GM19238 (cell line): ENCODE results near the gene SYNE1.

Experiments
- DNase-seq: peaks from one replicate; pipeline ENCODE4 v3.0.0; 2011; ENCODE audit warnings: low spot score; ENCODE audit not compliant: insufficient read length

Gene SYNE1

DNA sequence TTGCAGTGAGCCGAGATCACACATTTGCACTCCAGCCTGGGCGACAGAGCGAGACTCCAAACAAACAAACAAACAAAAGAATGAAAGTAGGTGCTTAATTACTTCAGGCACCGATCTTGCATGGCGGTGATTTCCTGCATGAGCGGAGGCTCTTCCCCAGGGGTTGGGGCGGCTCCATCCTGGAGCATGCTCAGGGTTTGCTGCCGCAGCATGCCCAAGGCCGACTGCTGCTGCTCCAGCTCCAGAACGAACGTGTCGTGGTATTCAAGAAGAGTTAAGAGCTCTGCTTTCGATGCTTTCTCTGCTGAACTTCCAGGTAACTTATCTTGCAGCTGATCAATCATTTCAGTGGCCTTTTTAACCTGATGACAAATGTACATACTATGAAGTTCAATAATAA is 313.8 kb downstream of the SYNE1 start:
- no peak for DNase-seq

DNA sequence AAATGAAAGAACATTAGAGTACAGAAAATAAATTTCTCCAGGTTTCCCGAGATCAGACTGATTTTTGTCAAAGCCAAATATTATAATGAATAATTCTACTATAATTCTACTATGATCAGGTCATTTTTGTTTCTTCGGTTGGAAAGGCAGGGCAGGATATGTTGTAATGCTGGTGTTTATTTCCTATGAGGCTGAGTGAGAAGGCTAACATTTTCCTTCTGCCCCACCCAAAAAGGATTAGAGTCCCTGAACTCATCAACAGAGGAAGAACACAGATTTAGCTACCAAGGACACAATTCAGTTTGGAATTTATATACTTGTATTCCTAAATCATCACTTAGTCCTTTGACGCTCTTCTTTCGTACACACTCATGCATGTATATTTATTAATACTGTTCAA is 318.9 kb downstream of the SYNE1 start:
- no peak for DNase-seq

DNA sequence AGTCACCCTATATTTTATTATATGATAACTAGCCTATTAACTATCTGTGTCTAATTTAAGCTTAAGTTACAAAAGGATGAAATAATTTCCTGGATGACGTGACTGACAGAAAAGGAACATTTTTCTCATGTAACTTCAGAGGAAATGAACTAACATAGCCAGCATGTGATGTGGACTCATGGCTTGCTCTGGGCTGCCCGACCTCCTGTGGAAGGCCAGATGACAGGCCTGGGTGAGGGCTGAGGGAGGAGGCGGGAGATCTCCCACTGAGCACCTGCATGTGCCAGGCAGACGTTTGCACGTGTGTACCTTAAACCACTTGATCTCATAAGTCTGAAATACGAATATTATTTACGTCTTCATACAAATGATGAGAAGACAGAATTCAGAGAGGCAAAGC is 321.1 kb downstream of the SYNE1 start:
- DNase-seq = no peak

DNA sequence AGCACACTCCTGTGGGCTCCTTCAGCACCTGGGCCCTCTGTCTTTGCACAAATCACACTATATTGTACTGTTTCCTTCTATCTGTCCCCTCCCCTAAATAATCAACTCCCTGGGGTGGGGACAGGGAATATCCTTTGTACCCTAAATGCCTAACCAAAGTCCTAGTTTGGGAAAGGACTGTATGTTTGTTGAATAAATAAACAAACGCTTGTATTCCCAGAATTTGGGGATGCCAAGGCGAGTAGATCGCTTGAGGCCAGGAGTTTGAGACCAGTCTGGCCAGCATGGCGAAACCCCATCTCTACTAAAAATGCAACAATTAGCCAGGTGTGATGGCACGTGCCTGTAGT is 322.7 kb downstream of the SYNE1 start:
- no peak for DNase-seq

DNA sequence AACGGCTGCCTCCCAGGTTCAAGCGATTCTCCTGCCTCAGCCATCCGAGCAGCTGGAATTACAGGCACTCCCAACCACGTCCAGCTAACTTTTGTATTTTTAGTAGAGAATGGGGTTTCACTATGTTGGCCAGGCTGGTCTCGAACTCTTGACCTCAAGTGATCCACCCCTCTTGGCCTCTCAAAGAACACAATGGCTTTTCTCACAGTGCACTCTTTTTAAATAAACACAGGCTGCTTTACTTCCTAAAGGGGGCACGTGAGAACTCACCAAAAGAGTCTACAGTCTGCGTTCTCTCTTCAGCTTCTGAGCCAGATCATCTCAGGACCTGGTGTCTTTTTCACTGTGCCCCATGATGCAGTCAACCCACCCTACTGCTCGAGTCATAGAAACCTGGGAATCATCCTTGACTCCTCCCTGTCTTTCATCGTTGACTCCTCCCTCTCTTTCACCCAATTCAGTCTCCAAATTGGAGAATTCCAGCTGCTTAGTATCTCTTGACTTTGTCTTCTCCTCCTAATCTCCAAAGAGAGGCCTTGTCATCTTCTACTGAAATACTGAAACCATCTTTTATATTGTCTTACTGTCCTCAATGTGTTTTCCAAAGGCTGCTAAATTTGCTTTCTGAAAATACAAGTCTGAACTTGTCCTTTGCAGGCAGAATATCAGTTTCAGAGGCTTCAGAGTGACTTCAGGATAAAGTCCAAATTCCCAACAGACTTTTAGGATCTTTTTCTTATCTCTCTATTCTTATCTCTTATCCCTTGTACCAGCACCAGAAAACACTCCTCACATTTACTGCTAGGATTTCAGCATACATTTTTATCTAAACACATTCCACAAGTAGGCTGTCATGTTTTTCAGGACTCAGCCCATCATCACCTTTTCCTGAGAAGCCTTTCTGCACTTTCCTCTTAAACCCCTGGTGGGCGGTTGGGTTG is 323.4 kb downstream of the SYNE1 start:
- no peak for DNase-seq

DNA sequence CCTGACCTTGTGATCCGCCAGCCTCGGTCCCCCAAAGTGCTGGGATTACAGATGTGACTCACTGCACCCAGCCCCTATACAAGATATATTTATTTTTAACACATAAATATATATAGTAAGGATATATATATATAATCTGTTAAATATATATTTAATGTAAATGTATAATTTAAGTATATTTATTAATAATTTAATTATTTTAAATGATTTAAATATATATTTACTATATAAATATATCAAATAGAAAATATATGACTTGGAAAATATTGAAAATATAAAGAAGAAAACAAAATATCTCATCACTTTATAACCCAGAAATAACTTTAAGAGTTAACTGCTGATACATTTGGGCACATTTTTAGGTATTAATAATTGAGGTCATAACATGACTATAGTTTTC is 324.7 kb downstream of the SYNE1 start:
- no peak for DNase-seq

DNA sequence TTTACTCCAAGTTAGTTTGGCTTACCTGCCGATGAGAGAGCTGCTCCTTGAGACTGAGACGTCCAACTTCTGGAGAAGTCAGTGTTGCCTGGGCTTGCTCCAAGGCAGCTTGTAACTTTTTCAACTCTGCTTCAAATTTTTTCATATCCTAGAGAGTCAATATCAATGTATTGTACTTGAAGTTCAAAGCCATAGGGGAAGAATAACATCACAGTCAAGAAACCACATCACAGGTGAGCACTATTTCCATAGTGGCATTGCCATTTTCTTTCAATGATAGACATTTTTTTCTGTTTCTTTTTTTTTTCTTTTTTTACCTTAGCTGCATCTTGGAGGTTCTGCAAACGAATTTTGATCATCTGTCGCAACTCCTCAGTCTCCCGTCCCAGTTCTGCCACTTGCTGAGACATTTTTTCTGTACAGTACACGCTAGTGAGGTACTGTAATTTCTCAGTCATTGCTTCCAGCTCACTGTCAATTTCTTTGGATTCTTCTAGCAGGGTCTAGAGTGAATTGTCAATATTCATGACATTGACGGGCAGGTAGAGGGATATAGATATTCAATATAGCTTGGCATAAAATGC is 326.7 kb downstream of the SYNE1 start:
- DNase-seq = no peak

DNA sequence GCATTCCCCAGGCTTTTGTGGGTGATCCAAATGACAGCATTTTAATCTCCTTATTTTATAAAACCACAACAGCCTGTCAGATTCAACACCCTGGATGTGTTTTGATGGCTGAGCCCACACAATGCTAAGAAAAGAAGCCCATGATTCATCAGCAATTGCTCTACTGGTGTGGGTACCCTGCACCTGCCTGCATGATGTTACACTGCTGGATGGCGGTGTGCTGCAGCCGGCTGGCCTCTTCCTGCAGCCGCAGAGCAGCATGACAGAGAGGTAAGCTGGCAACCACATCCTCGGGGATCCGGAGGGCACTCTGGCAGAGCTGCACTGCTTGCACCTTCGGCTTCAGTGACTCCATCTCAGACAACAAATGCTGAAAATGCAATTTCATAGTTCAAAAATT is 327.5 kb downstream of the SYNE1 start:
- no peak for DNase-seq

DNA sequence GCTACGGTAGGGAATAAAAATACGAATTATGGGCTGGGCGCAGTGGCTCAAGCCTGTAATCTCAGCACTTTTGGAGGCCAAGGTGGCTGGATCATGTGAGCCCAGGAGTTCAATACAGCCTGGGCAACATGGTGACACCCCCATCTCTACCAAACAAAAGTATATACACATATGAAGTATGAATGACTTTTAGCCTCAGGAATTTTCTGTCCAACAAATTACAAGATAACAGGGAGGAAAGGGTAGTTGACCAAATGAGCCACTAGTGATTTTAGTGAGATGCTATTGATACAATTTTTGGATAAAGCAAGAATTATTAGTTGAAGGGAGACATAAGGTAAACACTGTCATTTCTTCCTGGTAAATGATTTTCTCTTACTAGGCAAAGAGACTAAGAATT is 328.2 kb downstream of the SYNE1 start:
- DNase-seq = no peak

DNA sequence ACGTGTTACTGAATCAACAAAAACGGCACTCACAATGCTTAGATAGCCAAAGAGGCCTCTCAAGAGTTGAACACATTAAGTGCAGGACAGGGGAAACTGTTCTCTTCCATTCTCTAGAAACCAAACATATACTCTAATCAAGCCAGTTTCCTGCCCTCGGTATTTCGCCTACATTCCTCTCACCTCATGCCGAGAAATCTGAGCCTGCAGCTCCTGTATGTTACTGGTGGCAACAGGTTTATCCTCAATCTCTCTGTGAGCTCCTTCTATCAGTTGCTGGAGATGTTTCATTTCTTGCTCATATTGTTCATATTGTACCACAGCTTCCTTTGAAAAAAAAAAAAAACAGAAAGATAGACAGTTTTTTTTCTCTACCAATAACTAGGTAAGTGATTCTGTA is 328.9 kb downstream of the SYNE1 start:
- no peak for DNase-seq

DNA sequence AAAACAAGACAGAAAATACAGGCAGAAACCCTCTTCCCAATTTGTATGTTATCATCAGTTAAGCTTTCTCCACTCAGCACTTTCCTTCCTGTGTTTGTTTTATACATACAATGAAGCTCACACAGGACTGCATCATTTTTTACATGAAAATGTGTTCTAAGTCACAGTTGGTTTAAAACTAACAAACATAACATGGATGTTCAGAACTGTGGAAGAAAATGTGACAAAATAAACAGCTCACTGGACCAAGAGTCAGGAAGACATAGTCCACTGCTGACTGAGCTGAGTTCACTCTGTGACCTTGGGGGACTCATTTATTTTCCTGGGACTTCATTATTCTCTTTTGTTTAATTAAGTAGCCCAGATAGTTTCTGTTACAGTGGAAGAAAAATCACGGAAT is 331.5 kb downstream of the SYNE1 start:
- no peak for DNase-seq

DNA sequence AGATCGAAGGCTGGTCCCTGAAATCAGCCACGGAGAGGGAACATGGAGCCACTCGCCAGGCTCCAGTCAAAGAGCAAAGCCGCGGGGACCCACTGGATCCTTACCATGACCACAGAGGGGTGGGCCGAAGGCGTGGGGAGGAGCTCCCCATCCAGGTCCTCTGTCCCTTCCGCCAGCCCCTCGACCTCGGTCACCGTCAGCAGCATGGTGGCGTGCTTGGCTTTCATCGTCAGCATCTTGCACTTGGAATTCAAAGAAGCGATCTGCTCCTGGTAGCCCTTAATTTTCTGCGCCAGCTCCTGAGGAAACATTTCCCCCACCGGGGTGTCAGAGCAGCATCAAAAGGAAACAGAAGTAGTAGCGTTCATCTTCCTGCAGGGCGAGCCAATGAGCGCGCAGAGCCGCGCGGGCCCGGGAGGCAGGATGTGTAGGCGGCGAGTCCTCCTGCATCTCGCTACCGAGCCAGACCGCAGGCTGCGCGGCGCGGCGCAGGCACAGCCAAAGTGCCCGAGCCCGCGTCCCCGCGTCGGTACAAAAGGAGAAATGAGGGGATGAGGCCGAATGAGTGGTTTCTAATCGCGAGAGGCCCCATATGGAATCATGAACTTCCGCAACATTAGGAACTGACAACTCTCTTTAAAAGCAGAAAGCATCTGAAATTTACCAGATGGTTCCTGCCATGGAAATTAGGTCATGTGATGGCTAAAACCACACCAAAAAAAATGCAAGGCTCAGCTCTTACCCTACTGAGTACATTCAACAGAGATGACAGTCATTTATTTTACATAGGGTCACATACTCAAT is 335.2 kb downstream of the SYNE1 start:
- peak; percentile 47 for DNase-seq

DNA sequence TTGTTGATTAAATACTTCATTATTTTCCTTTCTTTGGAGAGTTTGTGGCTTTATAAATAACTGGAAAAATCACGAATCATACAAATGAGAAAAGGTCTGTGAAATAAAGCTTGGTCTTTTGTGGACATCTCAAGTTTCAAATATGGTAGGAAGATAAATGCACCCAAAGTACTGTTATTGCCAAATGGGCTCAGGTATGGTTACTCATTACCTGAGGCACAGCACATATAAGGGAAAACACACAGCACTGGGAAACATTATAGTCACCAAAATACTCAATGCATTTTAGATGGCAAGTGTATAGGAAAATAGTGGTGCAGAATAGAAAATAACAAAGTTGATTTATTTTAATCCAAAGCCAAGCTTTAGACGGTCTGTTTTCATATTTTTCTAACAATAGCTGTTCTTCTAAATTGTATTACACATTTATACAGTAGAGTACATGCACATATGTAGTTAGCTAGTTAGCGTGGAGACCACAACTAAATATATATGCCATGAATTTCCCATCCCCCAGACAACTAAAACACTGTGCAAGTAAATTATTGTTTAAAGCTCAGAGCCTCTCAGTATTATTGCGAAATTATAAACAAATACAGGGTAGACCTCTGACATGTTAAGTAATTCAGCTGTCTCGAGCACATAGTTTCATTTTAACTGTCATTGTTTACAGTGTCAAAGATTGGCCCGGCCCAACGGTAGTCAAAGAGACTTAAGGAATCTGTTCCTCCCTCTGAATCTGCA is 336.0 kb downstream of the SYNE1 start:
- DNase-seq = no peak

DNA sequence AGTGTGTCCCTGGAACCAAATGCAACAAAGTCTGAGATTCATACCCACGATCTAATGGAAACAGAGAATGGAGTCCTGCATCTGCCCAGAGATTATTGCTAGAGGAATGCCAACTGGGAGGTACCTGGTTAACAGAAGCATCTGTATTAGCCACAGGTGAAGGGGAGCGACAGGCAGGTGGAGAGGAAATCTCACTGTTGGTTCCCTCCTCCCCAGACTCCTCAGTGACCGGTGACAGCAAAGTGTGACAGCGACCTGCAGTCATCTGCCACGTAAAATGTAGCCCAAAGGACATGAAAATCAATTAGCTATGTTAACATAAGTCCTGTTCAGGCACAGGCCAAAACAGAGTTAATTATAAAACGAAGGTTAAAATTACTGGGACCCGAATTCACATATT is 336.6 kb downstream of the SYNE1 start:
- DNase-seq = no peak

DNA sequence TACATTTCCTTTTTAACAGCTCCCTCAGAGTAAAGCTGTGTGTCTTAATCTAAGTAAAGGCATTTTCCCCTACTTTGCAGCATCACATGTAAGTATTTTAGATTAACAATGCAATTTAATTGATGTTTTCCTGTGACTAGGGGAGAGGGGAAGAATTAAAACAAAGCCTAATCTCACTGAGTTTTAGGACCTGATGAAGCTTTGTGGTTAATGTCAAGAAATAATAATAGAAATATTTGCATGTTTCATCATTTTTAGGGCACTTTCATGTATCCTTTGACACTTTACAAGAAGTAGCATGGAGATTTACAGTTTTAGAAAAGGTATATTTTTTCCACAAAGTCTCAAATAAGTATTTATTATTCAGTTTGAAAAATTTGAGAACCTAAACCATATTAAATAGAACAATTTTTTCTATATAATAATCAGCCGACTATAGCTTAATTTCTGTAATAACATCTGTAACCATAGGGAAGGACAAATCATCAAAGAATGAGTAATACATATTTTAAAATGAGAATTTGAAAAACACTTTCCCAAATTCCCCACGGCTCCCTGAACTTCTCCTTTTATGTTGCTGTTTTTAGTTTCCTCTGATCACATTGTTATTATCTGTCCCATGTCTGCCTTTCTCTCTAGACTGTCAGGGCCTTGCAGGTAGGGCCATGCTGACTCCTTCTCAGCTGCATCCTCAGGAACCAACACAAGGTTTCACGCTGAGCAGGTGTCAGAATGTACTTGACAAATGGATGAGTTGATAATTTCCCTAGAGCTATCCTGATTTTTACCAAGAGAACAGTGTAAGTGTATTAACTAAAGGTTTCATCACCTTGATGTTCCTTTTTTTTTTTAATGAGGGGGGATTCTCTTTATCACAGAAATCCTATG is 338.1 kb downstream of the SYNE1 start:
- DNase-seq = no peak

DNA sequence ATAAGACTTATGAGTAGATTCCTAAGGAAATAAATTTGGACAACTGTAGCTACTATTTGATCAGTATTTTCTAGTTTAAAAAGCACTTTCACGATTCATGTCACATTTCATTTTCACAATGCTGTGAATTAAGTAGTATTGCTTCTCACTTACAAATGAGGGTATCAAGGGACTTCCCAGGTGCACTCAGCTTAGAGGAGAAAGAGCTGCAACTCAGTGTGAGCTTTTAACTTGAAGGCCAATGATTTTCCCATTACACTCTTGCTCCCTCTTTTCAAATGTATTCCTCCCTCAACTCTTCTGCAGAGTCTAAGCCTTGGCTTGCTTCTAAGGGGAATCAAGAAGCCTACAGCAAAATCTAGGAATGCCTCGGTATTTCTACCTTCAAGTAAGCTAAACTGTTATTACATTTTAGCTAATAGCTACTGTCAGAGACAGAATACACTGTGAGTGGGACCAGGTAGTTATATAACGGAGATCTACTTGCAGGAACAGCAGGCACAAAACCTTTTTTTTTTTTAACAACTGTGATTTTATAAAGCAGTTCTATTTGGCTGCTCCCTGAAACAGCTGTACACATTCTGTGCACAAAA is 339.0 kb downstream of the SYNE1 start:
- no peak for DNase-seq

DNA sequence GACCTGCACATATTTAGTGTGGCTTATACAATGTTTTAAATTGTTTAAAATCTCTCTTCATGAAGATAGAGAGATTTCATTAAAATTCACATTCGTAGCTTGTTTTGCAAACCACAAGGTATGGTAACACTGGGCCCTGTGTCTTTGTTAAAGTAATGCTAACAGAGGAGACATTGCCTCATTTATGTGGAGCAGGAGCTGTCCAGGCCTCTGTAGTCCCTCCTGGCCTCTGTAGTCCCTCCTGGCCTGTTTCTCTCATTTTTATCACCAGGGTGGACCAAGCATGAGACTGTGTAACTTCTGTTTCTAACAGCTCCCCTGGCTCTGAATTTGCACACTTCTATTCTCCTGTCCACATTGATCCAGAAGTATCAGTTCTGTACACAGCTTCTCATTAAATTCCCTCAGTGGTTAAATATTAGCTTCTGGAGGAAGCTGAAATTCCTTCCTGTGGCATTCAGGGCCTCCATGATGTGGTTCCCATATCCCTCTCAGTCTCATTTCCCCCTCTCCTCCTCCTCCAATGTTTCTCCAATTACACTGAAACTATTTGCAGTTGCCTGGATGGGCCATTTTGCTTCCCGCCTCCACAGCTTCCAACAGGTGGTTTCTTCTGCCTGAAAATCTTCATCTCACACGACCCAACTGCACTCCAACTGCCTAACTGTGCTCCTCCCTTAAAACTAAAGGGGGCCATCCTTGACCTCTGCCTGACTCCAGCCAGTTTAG is 340.4 kb downstream of the SYNE1 start:
- no peak for DNase-seq

DNA sequence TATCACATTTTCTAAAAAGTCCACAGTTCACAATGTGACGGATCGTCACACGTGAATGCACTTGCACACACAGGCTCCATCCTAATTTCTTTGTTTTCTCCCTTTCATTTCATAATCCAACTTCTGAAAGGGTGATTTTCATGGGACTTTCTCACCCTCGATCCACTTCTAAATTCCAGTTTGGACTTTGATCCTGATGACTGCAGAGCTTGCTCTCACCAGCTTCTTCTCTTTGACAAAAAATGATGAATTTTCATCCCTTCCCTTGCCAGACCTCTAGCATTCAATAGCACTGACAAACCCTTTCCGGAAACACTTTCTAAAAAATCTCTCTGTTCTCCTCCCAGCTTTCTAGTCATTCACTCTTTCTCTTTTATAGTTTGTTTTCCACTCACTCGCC is 341.2 kb downstream of the SYNE1 start:
- DNase-seq = no peak

DNA sequence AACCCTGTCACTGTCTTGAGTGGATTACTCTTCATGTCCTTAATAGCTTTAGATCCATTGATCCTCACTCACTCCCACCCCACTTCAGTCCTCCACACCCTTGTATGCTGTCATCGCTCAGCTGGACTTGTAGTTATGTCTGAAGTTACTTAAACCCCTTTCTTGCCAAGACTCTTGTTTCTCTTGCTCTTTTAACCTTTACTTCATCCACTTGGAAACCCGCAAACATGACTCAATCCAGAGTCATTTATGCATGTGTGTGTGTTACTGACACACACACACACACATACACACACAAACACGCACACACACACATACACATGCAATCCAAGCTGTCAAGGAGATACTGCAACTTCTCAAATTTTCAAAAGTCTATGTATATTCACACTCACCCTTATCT is 341.8 kb downstream of the SYNE1 start:
- no peak for DNase-seq

DNA sequence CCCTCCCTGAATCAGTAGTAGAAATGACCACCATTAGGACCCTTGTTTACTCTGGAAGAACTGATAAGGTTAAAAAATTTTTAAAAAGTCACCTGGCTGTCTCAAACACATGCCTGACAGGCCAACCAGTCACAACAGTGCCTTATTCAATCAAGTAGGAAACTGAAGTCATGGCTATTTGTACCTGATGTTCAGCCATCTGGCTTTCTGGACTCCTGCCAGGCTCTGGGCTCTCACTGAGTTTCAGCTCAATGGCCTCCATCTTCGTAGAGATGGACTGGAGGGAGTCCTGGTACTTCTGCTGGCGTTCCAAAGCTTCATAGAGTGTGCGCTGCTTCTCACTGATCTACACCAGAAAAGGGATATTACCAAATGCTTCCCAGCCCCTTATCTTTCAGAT is 343.8 kb downstream of the SYNE1 start:
- no peak for DNase-seq
